Kidney epithelial cell (primary cell): ENCODE measurements around the gene AOC3. TPM values are rescaled to one million over a fixed set of nuclear protein-coding genes. Genes with fewer than 3 reads are reported as not detected.
"Not testable (repeated sequence)": the region's sequence is repeated elsewhere in the genome, so short reads cannot be mapped to it uniquely, and the experiment has no call there.

Experiments used
- DNase-seq: peaks from one replicate; pipeline ENCODE4 v3.0.0-alpha.2; 2010; ENCODE audit warnings: low read depth
- H3K27me3 ChIP-seq: 2 replicates; pipeline ENCODE4 v1.6.0; 2011; ENCODE audit warnings: low read length; ENCODE audit not compliant: control insufficient read depth, insufficient read depth
- H3K36me3 ChIP-seq: 2 replicates; pipeline ENCODE4 v1.5.1; 2011; ENCODE audit warnings: low read length; ENCODE audit not compliant: control insufficient read depth, insufficient read depth
- H3K4me3 ChIP-seq: 2 replicates; pipeline ENCODE4 v1.5.1; 2011; ENCODE audit warnings: low read depth, mild to moderate bottlenecking, control low read depth, low read length
- CTCF ChIP-seq: IDR thresholded peaks from 2 replicates; pipeline ENCODE4 v1.5.1; 2011; ENCODE audit warnings: mild to moderate bottlenecking, moderate library complexity, low read length, control low read depth, inconsistent platforms; ENCODE audit not compliant: insufficient read depth, poor library complexity, severe bottlenecking
- total RNA-seq: library from RNA; depleted of rRNA; stranded (reverse); fragments of >200 nt; gene quantifications from 2 replicates; pipeline ENCODE4 v1.2.3, GENCODE V29; 2015

AOC3 gene
- total RNA-seq, 1 donor from 2014 or later = 0.08 TPM

- Histone ChIP-seq H3K4me3 (no peak overlapping the region), H3K36me3 (no peaks in the 10 kb centered on the region), H3K27me3 (peaks cover 25% of the 10 kb centered on the region)
- no peak for DNase-seq
- TF ChIP-seq CTCF = no peak
These were observed 26.0 kb downstream of the AOC3 start for GRCh38 chr17:42877037-42877436.

DNA sequence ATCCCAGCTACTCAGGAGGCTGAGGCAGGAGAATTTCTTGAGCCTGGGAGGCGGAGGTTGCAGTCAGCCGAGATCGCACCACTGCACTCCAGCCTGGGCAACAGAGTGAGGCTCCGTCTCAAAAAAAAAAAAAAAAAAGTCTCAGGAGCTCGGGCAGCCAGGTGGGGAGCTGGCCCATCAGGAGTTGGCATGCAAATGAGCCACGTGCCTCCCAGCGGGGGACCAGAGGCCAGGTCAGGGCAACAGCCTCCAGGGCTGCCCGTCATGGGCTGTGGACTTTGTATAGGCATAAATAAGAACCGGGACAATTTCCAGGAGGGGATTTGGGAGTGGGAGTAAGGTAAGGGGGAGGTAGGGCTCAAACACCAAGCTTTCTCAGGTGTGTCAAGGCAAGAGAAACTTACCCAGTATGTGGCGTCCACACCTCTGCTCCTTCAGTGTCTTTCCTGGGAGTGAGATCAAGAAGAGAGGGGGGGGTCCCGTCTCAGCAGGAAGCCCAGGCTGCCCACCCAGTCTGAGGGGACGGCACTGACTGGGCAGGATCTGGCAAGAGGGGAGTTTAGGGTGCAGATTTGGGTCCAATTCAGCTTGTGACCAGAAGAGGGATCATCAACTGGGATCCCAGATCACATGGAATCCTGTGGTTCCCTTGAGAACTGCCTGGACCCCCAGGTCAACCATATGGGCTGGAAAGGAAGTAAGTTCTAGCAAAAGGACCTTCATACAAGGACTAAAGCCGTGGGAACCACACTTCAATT, 27.3 kb downstream of the AOC3 start:
- DNase-seq = no peak

GRCh38 chr17:42878924-42879595, 28.1 kb downstream of the AOC3 start:
- no peak for TF ChIP-seq CTCF
- no peaks in the 10 kb centered on the region for H3K36me3 ChIP-seq
- no peak overlapping the region for H3K4me3 ChIP-seq
- H3K27me3 ChIP-seq = peaks cover 25% of the 10 kb centered on the region
- no peak for DNase-seq

More for the DNA sequence above, 27.3 kb downstream of the AOC3 start:
- Histone ChIP-seq H3K36me3 (no peaks in the 10 kb centered on the region), H3K27me3 (peaks cover 25% of the 10 kb centered on the region), H3K4me3 (no peak overlapping the region)
- TF ChIP-seq CTCF = no peak

DNA sequence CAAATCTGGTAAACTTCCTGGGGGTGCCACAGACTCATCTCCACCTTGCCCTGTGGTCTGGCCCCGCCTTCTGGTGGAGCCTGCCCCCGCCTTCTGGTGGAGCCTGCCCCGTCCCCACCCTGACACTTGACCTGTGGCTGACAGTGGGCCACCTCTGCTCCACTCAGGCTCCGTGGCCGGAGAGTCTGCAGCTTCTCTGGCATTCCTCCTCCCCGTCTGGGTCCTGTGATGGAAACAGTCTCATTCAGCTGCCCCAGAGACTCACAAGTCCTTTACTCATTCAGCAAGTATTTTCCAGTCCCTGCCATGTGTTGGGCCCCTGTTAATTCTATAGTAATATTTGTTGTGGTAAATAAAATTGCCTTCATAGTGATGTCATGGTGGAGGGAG, 28.6 kb downstream of the AOC3 start:
- DNase-seq = no peak

DNA sequence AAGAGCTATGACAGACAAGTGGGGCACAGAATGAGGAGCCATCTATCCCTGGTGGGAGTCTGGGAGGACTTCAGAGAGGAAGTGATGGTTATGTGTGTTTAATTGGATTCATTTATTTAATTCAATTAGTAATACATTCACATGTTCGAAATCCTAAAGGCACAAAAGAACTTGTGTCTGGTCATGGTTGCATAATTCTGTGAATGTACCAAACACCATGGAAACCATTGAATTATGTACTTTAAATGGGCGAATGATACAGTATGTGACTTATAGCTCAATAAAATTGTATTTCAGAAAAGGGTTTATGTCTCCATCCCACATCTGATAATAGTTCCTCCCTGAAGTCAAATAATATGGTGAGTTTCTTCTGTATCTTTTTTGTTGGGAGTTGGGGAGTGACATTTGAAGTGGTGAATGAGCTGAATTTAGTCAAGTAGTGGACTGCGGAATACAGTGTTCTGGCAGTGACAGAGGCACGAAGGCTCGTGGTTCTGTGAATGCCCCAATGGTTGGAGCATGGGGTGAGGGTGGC, 29.8 kb downstream of the AOC3 start:
- H3K36me3 ChIP-seq = no peaks in the 10 kb centered on the region
- H3K4me3 ChIP-seq = no peak overlapping the region
- peaks cover 25% of the 10 kb centered on the region for H3K27me3 ChIP-seq
- TF ChIP-seq CTCF = no peak
- no peak for DNase-seq

More for the DNA sequence above, 28.6 kb downstream of the AOC3 start:
- Histone ChIP-seq H3K4me3 (no peak overlapping the region), H3K36me3 (no peaks in the 10 kb centered on the region), H3K27me3 (peaks cover 25% of the 10 kb centered on the region)
- TF ChIP-seq CTCF = no peak

DNA sequence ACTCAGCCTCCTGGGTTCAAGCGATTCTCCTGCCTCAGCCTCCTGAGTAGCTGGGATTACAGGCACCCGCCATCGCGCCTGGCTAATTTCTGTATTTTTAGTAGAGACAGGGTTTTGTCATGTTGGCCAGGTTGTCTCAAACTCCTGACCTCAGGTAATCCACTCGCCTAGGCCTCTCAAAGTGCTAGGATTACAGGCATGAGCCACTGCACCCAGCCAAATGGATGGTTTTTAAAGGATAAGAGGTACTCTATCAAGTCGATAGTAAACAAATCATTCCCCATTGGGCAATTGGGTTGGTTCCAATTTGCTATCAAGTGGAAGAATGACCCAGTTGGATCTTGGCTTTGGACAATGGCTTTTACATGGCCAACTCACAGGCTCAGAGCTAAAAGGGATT, 30.7 kb downstream of the AOC3 start:
- not testable (repeated sequence) for DNase-seq, H3K4me3 ChIP-seq, H3K36me3 ChIP-seq
- peaks cover 22% of the 10 kb centered on the region for H3K27me3 ChIP-seq
